CD4-positive, CD25-positive, alpha-beta regulatory T cell (primary cell): Measurements from ENCODE around the gene BAIAP2L1. TPM values are rescaled to one million over a fixed set of nuclear protein-coding genes. Genes with fewer than 3 reads are reported as not detected.
"Not testable (repeated sequence)": the region's sequence is repeated elsewhere in the genome, so short reads cannot be mapped to it uniquely, and the experiment has no call there.

ENCODE experiments used
- ATAC-seq, 2 donors: fragments of 150-1000 bp; cut with Tn5 transposase; one replicate each; pipeline ENCODE4 v1.10.0; 2021; ENCODE audit warnings: low read depth in 2 of 2, moderate number of reproducible peaks in 2 of 2, moderate library complexity in 1 of 2
- DNase-seq, 3 donors: peaks; one replicate each; pipeline versions ENCODE4 v3.0.0 to v3.0.0-alpha.2; 2012 to 2022; ENCODE audit warnings: mixed read lengths in 1 of 3
- H3K27ac ChIP-seq: one replicate; pipeline ENCODE4 v1.7.0; 2013; ENCODE audit warnings: mild to moderate bottlenecking, low read length; ENCODE audit not compliant: insufficient read depth, poor library complexity, severe bottlenecking
- H3K27me3 ChIP-seq: one replicate; pipeline ENCODE4 v1.7.0; 2013; ENCODE audit warnings: low read length; ENCODE audit not compliant: control insufficient read depth, insufficient read depth
- H3K36me3 ChIP-seq: one replicate; pipeline ENCODE4 v1.7.0; 2013; ENCODE audit warnings: mild to moderate bottlenecking, low read length, moderate library complexity; ENCODE audit not compliant: control insufficient read depth, insufficient read depth
- H3K4me1 ChIP-seq: 2 replicates; pipeline ENCODE4 v1.7.0; 2013; ENCODE audit warnings: mild to moderate bottlenecking, low read length; ENCODE audit not compliant: insufficient read depth, control insufficient read depth, poor library complexity, severe bottlenecking
- H3K4me3 ChIP-seq: one replicate; pipeline ENCODE4 v1.7.0; 2013; ENCODE audit warnings: low read depth, mild to moderate bottlenecking, low read length, moderate library complexity
- H3K9me3 ChIP-seq, 2 experiments: 1 replicate in 1 of 2; 2 replicates in 1 of 2; pipeline ENCODE4 v1.7.0; 2013; ENCODE audit warnings: low read length in 2 of 2, mild to moderate bottlenecking in 1 of 2, moderate library complexity in 1 of 2; ENCODE audit not compliant: control insufficient read depth in 2 of 2
- H3K27ac Mint-ChIP-seq, 3 donors: one replicate each; pipeline ENCODE4 v1.8.0; 2020 to 2022; ENCODE audit warnings: mild to moderate bottlenecking in 3 of 3, mixed read lengths in 3 of 3, moderate library complexity in 2 of 3
- H3K27me3 Mint-ChIP-seq: one replicate; pipeline ENCODE4 v1.8.0; 2022; ENCODE audit warnings: mild to moderate bottlenecking, mixed read lengths
- H3K36me3 Mint-ChIP-seq: one replicate; pipeline ENCODE4 v1.8.0; 2020; ENCODE audit warnings: mixed read lengths
- H3K4me1 Mint-ChIP-seq, 4 donors: one replicate each; pipeline ENCODE4 v1.8.0; 2020 to 2022; ENCODE audit warnings: mixed read lengths in 4 of 4, mild to moderate bottlenecking in 1 of 4
- H3K4me3 Mint-ChIP-seq, 4 donors: one replicate each; pipeline ENCODE4 v1.8.0; 2020 to 2022; ENCODE audit warnings: mild to moderate bottlenecking in 4 of 4, mixed read lengths in 4 of 4, moderate library complexity in 3 of 4
- H3K9me3 Mint-ChIP-seq, 7 donors: one replicate each; pipeline ENCODE4 v1.8.0; 2020 to 2022; ENCODE audit warnings: mixed read lengths in 7 of 7, mild to moderate bottlenecking in 3 of 7, moderate library complexity in 2 of 7
- polyA plus RNA-seq, 4 donors: library from polyadenylated mRNA; unstranded; fragments of 300-500 nt; fragmentation: Illumina TruSeq; gene quantifications; one replicate each; pipeline ENCODE4 v1.2.3, GENCODE V29; 2021
- total RNA-seq: library from RNA; stranded (reverse); gene quantifications from one replicate; pipeline ENCODE4 v1.2.3, GENCODE V29; 2022

Gene BAIAP2L1
- total and polyA plus RNA-seq, 5 donors from 2014 or later: 0.12 to 0.86 (median 0.57) TPM

DNA sequence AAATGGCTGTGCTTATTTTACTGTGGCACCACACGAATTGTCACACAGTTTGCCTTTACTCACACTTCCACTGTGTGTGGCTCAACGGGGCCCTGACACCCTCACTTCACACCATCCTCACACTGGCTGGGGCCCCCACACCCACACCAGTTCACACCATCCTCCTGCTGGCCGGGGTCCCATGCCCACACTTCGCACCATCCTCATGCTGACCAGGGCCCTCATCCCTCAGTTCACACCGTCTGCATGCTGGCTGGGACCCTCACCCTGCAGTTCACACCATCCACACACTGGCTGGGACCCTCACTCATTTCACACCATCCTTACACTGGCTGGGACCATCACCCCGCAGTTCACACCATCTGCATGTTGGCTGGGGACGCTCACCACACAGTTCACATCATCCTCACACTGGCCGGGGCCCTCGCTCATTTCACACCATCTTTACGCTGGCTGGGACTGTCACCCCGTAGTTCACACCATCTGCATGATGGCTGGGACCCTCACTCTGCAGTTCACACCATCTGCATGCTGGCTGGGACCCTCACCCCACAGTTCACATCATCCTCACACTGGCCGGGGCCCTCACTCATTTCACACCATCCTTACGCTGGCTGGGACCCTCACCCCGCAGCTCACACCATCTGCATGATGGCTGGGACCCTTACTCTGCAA, 83.4 kb downstream of the BAIAP2L1 start:
- Mint-ChIP-seq H3K4me1 (no peaks in the 10 kb centered on the region), H3K36me3 (peaks cover 7% of the 10 kb centered on the region), H3K9me3 (peaks cover 0 to 3% (median 0%) of the 10 kb centered on the region in 7 donors), H3K4me3 (no peak overlapping the region), H3K27ac (no peak overlapping the region), H3K27me3 (no peaks in the 10 kb centered on the region)
- no peak for DNase-seq
- Histone ChIP-seq H3K36me3 (no peaks in the 10 kb centered on the region), H3K27me3 (no peaks in the 10 kb centered on the region), H3K27ac (no peak overlapping the region), H3K4me3 (no peak overlapping the region), H3K4me1 (no peaks in the 10 kb centered on the region), H3K9me3 (no peaks in the 10 kb centered on the region)
- ATAC-seq: no peak

DNA sequence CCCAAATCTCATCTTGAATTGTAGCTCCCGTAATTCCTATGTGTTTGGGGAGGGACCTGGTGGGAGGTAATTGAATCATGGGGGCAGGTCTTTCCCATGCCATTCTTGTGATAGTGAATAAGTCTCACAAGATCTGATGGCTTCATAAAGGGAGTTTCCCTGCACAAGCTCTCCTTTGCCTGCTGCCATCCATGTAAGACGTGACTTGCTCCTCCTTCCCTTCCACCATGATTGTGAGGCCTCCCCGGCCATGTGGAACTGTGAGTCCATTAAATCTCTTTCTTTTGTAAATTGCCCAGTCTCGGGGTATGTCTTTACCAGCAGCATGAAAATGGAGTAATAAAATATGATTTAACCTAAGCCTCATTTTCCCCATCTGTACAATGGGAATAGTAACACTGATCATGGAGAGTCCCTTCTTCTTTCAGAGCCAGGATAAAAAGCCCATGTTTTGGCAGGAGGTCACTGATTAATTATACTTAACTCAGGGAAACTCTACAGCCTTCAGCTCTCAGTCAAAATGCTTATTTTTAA, 84.8 kb downstream of the BAIAP2L1 start:
- H3K27ac Mint-ChIP-seq, ATAC-seq, H3K4me1 ChIP-seq, H3K4me1 Mint-ChIP-seq, H3K27ac ChIP-seq, H3K9me3 Mint-ChIP-seq, H3K9me3 ChIP-seq, DNase-seq, H3K4me3 ChIP-seq, H3K36me3 ChIP-seq, H3K27me3 ChIP-seq, H3K4me3 Mint-ChIP-seq, H3K27me3 Mint-ChIP-seq: not testable (repeated sequence)
- H3K36me3 Mint-ChIP-seq: peaks cover 10% of the 10 kb centered on the region

DNA sequence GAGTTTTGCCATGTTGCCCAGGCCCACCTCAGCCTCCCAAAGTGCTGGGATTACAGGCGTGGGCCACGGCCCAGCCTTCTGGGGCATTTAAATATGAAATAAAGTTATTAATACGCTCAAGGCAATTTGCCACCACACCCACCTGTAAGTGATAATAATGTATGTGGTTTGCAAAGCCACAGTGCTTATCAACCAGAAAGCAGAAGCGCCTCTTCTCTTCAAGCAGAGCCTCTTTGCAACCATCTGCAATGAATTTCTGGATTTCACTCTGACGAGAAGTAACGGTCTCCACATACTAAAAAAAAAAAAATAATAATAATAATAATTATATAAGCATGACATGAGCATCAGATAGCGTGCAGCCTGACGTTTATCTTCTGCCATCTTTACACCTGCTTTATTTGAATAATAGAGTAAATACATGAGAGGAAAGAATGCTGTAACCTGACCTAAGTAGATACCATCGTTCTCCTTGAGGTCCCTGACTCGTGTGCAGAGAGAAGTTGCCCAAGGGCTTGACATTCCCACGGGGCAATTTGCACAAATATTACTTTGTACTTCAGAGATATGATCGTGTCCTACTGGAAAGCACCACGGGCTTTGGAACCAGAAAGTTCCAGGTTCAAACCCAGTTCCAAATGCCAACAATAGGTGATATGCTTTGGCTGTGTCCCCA, 85.4 kb downstream of the BAIAP2L1 start:
- Mint-ChIP-seq H3K27me3 (no peaks in the 10 kb centered on the region), H3K36me3 (peaks cover 10% of the 10 kb centered on the region), H3K27ac (no peak overlapping the region), H3K9me3 (peaks cover 0 to 3% (median 0%) of the 10 kb centered on the region in 7 donors), H3K4me1 (no peaks in the 10 kb centered on the region), H3K4me3 (no peak overlapping the region)
- no peaks in the 10 kb centered on the region for H3K9me3 ChIP-seq
- no peaks in the 10 kb centered on the region for H3K27me3 ChIP-seq
- no peak overlapping the region for H3K27ac ChIP-seq
- H3K4me3 ChIP-seq: no peak overlapping the region
- DNase-seq: no peak
- no peaks in the 10 kb centered on the region for H3K36me3 ChIP-seq
- H3K4me1 ChIP-seq: no peaks in the 10 kb centered on the region
- no peak for ATAC-seq

DNA sequence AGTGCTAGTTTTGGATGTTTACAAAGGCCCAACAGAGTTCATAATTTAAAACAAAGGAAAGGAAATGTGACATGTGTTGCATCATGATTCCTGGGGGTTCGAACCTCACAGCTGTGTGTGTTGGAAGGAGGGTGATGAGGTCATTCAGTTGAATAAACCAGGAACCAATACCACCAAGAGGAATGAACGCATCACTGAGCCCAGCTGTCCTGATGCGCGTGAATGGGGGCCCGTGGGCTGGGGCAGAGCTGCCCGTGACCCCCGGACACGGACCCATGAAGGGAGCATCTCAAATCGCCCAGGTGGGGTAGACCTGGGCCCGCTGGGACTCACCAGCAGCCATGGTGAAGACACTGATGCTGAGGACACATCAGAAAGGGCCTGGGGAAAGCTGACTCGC, 86.4 kb downstream of the BAIAP2L1 start:
- Histone ChIP-seq H3K9me3 (no peaks in the 10 kb centered on the region), H3K27me3 (no peaks in the 10 kb centered on the region), H3K36me3 (no peaks in the 10 kb centered on the region), H3K27ac (no peak overlapping the region), H3K4me1 (no peaks in the 10 kb centered on the region), H3K4me3 (no peak overlapping the region)
- Mint-ChIP-seq H3K36me3 (peaks cover 10% of the 10 kb centered on the region), H3K9me3 (peaks cover 0 to 3% (median 0%) of the 10 kb centered on the region in 7 donors), H3K27ac (no peak overlapping the region), H3K27me3 (no peaks in the 10 kb centered on the region), H3K4me1 (no peaks in the 10 kb centered on the region), H3K4me3 (no peak overlapping the region)
- no peak for ATAC-seq
- no peak for DNase-seq

DNA sequence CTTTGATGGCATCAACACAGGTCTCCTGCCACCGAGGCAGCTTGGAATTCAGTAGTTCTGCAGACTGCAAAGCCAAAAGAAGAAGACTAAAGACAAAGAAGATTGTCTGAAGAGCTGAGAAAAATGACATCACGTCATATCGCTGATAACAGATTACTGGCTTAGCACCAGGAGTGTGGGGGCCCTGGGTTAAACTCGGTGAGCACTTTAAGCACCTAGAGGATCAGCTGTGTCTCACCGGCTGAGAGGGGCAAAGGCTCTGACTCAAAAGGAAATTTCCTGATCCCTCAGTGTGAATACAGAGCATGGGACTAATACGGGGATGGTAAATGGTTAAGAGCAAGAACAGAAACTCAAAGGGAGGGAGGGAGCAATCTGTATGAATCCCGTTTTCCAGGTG, 88.7 kb downstream of the BAIAP2L1 start:
- Histone ChIP-seq H3K27ac (no peak overlapping the region), H3K9me3 (no peaks in the 10 kb centered on the region), H3K27me3 (no peaks in the 10 kb centered on the region), H3K36me3 (no peaks in the 10 kb centered on the region), H3K4me3 (no peak overlapping the region), H3K4me1 (no peaks in the 10 kb centered on the region)
- H3K9me3 Mint-ChIP-seq: no peaks in the 10 kb centered on the region
- no peaks in the 10 kb centered on the region for H3K4me1 Mint-ChIP-seq
- no peak overlapping the region for H3K27ac Mint-ChIP-seq
- no peaks in the 10 kb centered on the region for H3K27me3 Mint-ChIP-seq
- DNase-seq: no peak
- no peak for ATAC-seq
- H3K36me3 Mint-ChIP-seq: peaks cover 17% of the 10 kb centered on the region
- no peak overlapping the region for H3K4me3 Mint-ChIP-seq

DNA sequence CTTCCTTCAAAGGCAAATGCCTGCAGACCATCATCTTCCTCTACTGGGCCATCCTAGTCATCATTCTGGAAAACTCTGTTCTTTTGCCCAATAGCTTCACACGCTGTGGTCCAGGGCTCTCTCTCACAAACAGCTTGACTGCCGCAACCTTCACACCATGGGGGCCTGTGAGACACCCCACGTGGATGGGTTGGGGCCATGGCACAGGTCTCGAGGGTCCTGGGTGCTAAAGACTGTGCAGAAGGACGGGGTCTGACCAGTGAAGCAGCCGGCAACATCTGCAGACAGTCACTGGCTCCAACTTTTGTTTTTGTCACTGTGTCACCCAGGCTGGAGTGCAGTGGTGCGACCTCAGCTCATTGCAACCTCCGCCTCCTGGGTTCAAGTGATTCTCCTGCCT, 91.3 kb downstream of the BAIAP2L1 start:
- Mint-ChIP-seq H3K36me3 (peaks cover 14% of the 10 kb centered on the region), H3K27me3 (no peaks in the 10 kb centered on the region), H3K4me3 (no peak overlapping the region), H3K27ac (no peak overlapping the region), H3K9me3 (peaks cover 0 to 2% (median 0%) of the 10 kb centered on the region in 7 donors), H3K4me1 (no peaks in the 10 kb centered on the region)
- H3K4me1 ChIP-seq: no peaks in the 10 kb centered on the region
- H3K27me3 ChIP-seq: no peaks in the 10 kb centered on the region
- no peak for ATAC-seq
- no peaks in the 10 kb centered on the region for H3K9me3 ChIP-seq
- H3K4me3 ChIP-seq: no peak overlapping the region
- no peak overlapping the region for H3K27ac ChIP-seq
- H3K36me3 ChIP-seq: no peaks in the 10 kb centered on the region
- no peak for DNase-seq

DNA sequence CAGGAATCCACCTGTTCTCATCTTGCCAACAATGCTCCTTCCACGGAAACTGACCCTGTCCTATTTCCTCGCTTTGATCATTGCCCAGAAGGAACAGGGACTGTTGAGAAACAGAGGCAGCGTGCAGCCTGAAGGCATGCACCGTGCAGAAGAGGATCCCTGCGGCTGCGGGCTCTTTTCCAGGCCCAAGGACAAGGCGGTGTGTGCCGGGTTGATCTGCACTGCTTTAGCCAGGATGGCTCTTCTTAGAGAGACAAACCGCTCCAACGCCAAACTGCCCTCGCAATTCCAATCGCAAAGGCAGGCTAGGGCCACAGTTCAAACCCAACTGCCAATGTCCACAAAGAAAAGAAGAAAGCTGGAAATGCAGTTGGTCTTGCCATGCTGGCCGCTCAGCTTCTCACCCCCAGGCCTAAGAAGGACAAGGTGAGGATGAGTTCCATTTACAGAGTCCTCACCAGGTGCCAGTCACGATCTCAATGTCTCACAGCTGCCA, 92.9 kb downstream of the BAIAP2L1 start:
- no peak overlapping the region for H3K4me3 Mint-ChIP-seq
- DNase-seq: no peak
- no peaks in the 10 kb centered on the region for H3K4me1 Mint-ChIP-seq
- Histone ChIP-seq H3K4me3 (no peak overlapping the region), H3K27ac (no peak overlapping the region), H3K4me1 (no peaks in the 10 kb centered on the region), H3K9me3 (no peaks in the 10 kb centered on the region), H3K36me3 (no peaks in the 10 kb centered on the region), H3K27me3 (no peaks in the 10 kb centered on the region)
- peaks cover 0 to 2% (median 0%) of the 10 kb centered on the region in 7 donors for H3K9me3 Mint-ChIP-seq
- no peak for ATAC-seq
- peaks cover 11% of the 10 kb centered on the region for H3K36me3 Mint-ChIP-seq
- no peak overlapping the region for H3K27ac Mint-ChIP-seq
- no peaks in the 10 kb centered on the region for H3K27me3 Mint-ChIP-seq
